ENCODE measurements around the gene WTAP.

- no peak for TF ChIP-seq CTCF (IDR thresholded peaks at IDR 0.05)
- no peak for TF ChIP-seq POLR2A (IDR thresholded peaks at IDR 0.05)
- no peak for TF ChIP-seq POLR2AphosphoS5 (IDR thresholded peaks at IDR 0.05)
Observed at GRCh38 chr6:159790956-159791598, 63.8 kb downstream of the WTAP start.
